ENCODE results near the gene FGF22. TPM values are rescaled to one million over a fixed set of nuclear protein-coding genes. Genes with fewer than 3 reads are reported as not detected.

FGF22 gene
- total RNA-seq, 4 donors from 2014 or later = 0.30 to 9.0 (median 3.4) TPM

DNA sequence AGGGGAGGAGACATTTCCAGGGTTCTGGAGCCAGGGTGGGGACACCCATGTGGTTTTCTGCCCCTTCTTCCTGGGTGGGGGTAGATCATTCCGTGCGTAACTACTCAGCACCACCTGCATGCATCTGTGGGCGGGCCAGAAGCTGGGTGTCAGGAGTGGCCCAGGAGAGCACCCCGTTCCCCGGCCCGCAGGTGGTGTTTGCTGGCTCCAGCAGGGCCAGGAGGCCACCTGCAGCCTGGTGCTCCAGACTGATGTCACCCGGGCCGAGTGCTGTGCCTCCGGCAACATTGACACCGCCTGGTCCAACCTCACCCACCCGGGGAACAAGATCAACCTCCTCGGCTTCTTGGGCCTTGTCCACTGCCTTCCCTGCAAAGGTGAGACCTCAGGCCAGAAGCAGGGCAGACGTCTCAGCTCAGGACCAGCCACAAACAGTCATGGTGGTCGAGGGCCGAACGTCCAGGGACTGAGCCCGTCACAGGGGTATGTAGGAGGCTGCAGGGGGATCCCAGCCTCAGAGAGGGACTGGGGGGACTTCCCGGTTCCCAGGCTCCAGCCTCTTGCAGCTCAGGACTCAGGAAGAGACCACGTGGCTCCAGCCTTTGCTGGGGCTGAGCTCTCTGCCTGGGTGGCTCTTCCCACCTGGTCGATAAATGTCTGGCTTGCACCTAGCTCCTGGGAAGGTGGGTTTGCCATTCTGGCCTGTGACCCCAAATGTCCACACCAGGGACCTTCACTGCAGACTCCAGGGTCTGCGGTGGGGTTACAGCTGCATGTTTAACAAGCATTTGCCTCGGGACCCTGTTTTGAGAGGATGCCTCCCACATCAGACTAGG, 38.1 kb downstream of the FGF22 start:
- TF ChIP-seq POLR2A (IDR thresholded peaks at IDR 0.05) (no peak), EP300 (IDR thresholded peaks at IDR 0.05) (no peak)
- TF ChIP-seq, protein P1, sequence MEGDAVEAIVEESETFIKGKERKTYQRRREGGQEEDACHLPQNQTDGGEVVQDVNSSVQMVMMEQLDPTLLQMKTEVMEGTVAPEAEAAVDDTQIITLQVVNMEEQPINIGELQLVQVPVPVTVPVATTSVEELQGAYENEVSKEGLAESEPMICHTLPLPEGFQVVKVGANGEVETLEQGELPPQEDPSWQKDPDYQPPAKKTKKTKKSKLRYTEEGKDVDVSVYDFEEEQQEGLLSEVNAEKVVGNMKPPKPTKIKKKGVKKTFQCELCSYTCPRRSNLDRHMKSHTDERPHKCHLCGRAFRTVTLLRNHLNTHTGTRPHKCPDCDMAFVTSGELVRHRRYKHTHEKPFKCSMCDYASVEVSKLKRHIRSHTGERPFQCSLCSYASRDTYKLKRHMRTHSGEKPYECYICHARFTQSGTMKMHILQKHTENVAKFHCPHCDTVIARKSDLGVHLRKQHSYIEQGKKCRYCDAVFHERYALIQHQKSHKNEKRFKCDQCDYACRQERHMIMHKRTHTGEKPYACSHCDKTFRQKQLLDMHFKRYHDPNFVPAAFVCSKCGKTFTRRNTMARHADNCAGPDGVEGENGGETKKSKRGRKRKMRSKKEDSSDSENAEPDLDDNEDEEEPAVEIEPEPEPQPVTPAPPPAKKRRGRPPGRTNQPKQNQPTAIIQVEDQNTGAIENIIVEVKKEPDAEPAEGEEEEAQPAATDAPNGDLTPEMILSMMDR (IDR thresholded peaks at IDR 0.05) = no peak
- H3K4me1 ChIP-seq = peaks cover 0 to 69% (median 43%) of the 10 kb centered on the region in 4 donors
- WGBS, 2 donors = 37 to 46% methylated on average over 12 to 18 of the region's 22 CpGs
- H3K36me3 ChIP-seq = peaks cover 0 to 17% (median 0%) of the 10 kb centered on the region in 3 donors
- H3K27ac ChIP-seq = peak overlapping the region; percentile 94 to 99 (median 96)
- peak overlapping the region; percentile 50 to 90 (median 70) for H3K4me3 ChIP-seq
- no peak for DNase-seq (ENCODE audit: low spot score in 2 of 2)
- no peaks in the 10 kb centered on the region for H3K9me3 ChIP-seq
- no peaks in the 10 kb centered on the region for H3K27me3 ChIP-seq

DNA sequence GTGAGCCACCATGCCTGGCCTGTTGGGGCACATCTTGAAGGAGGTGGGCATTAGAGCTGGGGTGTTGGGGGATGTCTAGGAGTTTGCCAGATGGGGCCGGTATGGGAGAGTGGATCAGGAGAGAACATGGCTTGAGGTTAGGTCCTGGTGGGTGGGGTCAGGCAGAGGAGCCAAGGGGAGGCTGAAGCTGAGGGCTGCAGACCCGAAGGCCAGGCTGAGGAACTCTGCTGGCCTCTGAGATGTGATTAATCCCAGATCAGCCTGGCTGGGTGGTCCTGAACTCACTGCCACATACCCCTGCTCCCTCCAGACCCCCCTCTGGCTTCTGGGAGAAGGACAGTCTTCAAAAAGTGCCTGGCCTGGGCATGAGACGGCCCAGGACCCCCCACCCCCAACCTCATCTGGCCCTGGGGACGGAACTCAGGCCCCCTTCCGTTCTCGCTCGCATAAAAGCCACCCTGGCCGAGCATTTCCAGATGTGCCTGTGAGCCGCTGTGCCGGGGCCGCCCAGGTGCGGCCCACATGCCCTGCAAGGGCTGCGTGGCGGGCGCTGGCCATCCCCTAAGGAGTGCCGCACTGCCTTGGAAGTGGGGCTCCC, 39.2 kb downstream of the FGF22 start:
- H3K4me1 ChIP-seq = peaks cover 0 to 61% (median 42%) of the 10 kb centered on the region in 4 donors
- H3K27me3 ChIP-seq = no peaks in the 10 kb centered on the region
- DNase-seq (ENCODE audit: low spot score in 2 of 2) = no peak
- WGBS, 2 donors = 74 to 82% methylated on average over 5 to 16 of the region's 16 CpGs
- peak overlapping the region; percentile 94 to 99 (median 99) for H3K27ac ChIP-seq
- TF ChIP-seq EP300 (IDR thresholded peaks at IDR 0.05) (no peak), POLR2A (IDR thresholded peaks at IDR 0.05) (no peak)
- TF ChIP-seq, protein P1 (IDR thresholded peaks at IDR 0.05) = no peak
- no peaks in the 10 kb centered on the region for H3K9me3 ChIP-seq
- H3K36me3 ChIP-seq = peaks cover 0 to 20% (median 0%) of the 10 kb centered on the region in 3 donors
- peak overlapping the region; percentile 60 to 90 (median 74) for H3K4me3 ChIP-seq

DNA sequence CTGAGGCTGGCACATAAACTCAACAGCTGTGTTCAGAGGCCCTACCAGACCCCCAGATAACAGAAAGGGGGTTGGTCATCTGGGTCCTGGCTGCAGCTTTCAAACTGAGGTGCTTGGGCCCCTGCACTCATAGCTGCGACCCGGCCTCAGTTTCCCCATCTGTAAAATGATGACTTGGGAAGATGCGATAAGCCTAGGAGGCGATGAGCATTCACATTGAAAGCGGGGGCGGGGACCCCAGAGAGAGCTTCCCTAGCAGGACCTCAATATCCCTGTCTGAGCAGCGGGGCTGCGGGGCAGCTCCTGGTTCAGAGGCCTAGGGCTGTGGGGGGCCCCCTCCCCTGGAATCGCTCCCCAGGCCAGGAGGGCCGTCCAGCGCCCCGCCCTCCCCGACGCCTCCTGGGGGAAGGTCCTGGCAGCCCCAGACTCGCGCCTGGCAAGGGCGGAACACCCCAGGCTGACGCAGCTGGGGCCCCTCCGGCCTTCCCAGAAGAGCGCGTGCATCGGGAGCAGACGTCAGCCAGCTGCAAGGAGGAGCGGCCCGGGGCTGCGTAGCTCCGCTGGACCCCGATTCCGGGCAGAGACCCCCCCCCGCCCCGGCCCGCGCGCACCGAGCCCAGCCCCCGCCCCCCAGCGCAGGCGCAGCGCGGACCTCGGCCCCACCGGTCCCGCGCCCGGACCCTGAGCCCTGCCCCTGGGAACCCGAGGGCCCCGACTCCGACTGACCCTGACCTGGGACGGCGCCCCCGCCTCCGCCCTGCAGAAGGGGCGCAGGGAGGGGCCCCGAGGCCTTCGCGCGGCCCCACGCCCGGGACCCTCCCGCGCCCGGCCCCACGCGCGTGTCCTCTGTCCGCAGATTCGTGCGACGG, 40.0 kb downstream of the FGF22 start:
- TF ChIP-seq POLR2A (IDR thresholded peaks at IDR 0.05) (no peak), EP300 (IDR thresholded peaks at IDR 0.05) (peak; percentile 74 to 88)
- TF ChIP-seq, protein P1 (IDR thresholded peaks at IDR 0.05) = no peak
- H3K27me3 ChIP-seq = no peaks in the 10 kb centered on the region
- peak overlapping the region; percentile 94 to 99 (median 99) for H3K27ac ChIP-seq
- H3K9me3 ChIP-seq = no peaks in the 10 kb centered on the region
- 4 to 14% methylated on average over 14 to 29 of the region's 69 CpGs for WGBS, 2 donors
- H3K36me3 ChIP-seq = peaks cover 0 to 20% (median 0%) of the 10 kb centered on the region in 3 donors
- peak; percentile 41 to 59 for DNase-seq (ENCODE audit: low spot score in 2 of 2)
- peaks cover 0 to 53% (median 35%) of the 10 kb centered on the region in 4 donors for H3K4me1 ChIP-seq
- peak overlapping the region; percentile 60 to 90 (median 74) for H3K4me3 ChIP-seq

DNA sequence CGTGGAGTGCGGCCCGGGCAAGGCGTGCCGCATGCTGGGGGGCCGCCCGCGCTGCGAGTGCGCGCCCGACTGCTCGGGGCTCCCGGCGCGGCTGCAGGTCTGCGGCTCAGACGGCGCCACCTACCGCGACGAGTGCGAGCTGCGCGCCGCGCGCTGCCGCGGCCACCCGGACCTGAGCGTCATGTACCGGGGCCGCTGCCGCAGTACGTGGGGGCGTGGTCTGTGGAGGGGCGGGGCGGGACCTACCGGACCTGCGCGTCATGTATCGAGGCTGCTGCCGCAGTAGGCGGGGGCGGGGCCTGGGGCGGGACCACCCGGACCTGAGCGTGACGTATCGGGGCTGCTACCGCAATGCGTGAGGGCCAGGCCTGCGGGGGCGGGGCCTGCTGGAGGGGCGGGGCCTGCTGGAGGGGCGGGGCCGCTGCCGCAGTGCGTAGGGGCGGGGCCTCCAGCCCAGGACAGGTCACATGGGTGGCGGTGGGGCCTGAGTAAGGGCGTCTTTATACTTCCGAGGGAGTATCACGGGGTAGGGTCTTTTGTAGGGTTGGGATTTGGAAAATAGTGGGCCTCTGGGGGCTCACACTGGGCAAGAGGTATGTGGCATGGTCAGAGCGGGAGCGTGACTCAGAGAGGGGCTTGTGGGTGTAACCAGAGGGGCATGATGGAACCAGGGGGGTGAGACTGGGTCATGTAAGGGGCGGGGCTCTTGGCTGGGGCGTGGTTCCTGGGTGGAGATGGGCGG, 40.8 kb downstream of the FGF22 start:
- TF ChIP-seq POLR2A (IDR thresholded peaks at IDR 0.05) (peak; percentile 87 to 95), EP300 (IDR thresholded peaks at IDR 0.05) (peak; percentile 66 to 80)
- TF ChIP-seq, protein P1 (IDR thresholded peaks at IDR 0.05) = peak; percentile 47 to 86 (median 71)
- WGBS, 2 donors = 0% methylated on average over 14 to 16 of the region's 70 CpGs
- H3K4me3 ChIP-seq = peak overlapping the region; percentile 60 to 90 (median 74)
- H3K27ac ChIP-seq = peak overlapping the region; percentile 94 to 99 (median 99)
- H3K4me1 ChIP-seq = peaks cover 0 to 50% (median 27%) of the 10 kb centered on the region in 4 donors
- no peaks in the 10 kb centered on the region for H3K27me3 ChIP-seq
- H3K36me3 ChIP-seq = peaks cover 0 to 20% (median 0%) of the 10 kb centered on the region in 3 donors
- no peaks in the 10 kb centered on the region for H3K9me3 ChIP-seq
- peak; percentile 99 to 100 for DNase-seq (ENCODE audit: low spot score in 2 of 2)

Measured in tibial nerve (tissue), 4 donors.